B cell (primary cell): Measurements from ENCODE around the gene CLASP1.

Experiments
- CTCF ChIP-seq: fragments of 200-600 bp; IDR thresholded peaks from one replicate; pipeline ENCODE4 v1.8.0; 2022; ENCODE audit warnings: antibody characterized with exemption, mild to moderate bottlenecking
- EZH2 ChIP-seq: IDR thresholded peaks from 2 replicates; pipeline ENCODE4 v1.6.1; 2012; ENCODE audit warnings: borderline replicate concordance, low read depth, mild to moderate bottlenecking, moderate library complexity, low read length; ENCODE audit not compliant: insufficient read depth, poor library complexity, severe bottlenecking

GRCh38 chr2:121366040-121366439 lies 283.2 kb downstream of the CLASP1 start:
- TF ChIP-seq CTCF = no peak
- TF ChIP-seq EZH2 = no peak
